ENCODE measurements around the gene EFCAB12.

Gene EFCAB12

DNA sequence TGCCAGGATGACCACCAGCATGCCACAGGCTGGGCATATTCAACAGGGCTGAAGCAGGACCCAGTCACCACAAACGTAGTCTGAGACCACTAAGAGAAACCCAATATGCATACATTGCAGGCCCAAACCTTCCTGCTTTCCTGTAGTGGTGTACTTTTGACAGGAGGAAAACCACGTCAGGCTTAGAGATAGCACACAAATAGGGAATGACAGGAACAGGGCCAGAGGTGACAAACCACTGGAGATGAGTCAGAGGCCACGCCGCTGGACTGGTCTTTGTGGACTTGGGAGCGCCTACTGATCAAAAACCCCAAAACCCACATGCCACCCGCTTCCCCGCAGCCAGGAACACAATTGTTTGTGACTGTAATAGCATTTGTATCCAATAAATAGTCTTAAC, 3.6 kb upstream of the EFCAB12 start:
- Histone ChIP-seq H3K4me3 (replicated peaks; ENCODE audit: insufficient read depth, low read length) (no peak overlapping the region), H3K27ac (replicated peaks) (no peak overlapping the region), H3K27me3 (ENCODE audit: insufficient read depth, poor library complexity, severe bottlenecking) (no peaks in the 10 kb centered on the region)
- TF ChIP-seq GABPA (IDR thresholded peaks at IDR 0.05; ENCODE audit: low read depth) = no peak
- TF ChIP-seq, protein P1, sequence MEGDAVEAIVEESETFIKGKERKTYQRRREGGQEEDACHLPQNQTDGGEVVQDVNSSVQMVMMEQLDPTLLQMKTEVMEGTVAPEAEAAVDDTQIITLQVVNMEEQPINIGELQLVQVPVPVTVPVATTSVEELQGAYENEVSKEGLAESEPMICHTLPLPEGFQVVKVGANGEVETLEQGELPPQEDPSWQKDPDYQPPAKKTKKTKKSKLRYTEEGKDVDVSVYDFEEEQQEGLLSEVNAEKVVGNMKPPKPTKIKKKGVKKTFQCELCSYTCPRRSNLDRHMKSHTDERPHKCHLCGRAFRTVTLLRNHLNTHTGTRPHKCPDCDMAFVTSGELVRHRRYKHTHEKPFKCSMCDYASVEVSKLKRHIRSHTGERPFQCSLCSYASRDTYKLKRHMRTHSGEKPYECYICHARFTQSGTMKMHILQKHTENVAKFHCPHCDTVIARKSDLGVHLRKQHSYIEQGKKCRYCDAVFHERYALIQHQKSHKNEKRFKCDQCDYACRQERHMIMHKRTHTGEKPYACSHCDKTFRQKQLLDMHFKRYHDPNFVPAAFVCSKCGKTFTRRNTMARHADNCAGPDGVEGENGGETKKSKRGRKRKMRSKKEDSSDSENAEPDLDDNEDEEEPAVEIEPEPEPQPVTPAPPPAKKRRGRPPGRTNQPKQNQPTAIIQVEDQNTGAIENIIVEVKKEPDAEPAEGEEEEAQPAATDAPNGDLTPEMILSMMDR (IDR thresholded peaks at IDR 0.05; ENCODE audit: insufficient read depth, low read length) = no peak
- TF ChIP-seq SPI1 (IDR thresholded peaks at IDR 0.05; ENCODE audit: borderline replicate concordance, low read depth) = no peak
- TF ChIP-seq, protein P2, sequence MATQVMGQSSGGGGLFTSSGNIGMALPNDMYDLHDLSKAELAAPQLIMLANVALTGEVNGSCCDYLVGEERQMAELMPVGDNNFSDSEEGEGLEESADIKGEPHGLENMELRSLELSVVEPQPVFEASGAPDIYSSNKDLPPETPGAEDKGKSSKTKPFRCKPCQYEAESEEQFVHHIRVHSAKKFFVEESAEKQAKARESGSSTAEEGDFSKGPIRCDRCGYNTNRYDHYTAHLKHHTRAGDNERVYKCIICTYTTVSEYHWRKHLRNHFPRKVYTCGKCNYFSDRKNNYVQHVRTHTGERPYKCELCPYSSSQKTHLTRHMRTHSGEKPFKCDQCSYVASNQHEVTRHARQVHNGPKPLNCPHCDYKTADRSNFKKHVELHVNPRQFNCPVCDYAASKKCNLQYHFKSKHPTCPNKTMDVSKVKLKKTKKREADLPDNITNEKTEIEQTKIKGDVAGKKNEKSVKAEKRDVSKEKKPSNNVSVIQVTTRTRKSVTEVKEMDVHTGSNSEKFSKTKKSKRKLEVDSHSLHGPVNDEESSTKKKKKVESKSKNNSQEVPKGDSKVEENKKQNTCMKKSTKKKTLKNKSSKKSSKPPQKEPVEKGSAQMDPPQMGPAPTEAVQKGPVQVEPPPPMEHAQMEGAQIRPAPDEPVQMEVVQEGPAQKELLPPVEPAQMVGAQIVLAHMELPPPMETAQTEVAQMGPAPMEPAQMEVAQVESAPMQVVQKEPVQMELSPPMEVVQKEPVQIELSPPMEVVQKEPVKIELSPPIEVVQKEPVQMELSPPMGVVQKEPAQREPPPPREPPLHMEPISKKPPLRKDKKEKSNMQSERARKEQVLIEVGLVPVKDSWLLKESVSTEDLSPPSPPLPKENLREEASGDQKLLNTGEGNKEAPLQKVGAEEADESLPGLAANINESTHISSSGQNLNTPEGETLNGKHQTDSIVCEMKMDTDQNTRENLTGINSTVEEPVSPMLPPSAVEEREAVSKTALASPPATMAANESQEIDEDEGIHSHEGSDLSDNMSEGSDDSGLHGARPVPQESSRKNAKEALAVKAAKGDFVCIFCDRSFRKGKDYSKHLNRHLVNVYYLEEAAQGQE (IDR thresholded peaks at IDR 0.05; ENCODE audit: insufficient replicate concordance, low read depth) = no peak
- no peak for TF ChIP-seq POLR2AphosphoS5 (IDR thresholded peaks at IDR 0.05; ENCODE audit: low read depth)
- DNase-seq (ENCODE audit: low read depth in 1 of 2, low spot score in 1 of 2) = no peak

- no peak overlapping the region for H3K4me3 ChIP-seq (replicated peaks; ENCODE audit: insufficient read depth, low read length)
- TF ChIP-seq POLR2AphosphoS5 (IDR thresholded peaks at IDR 0.05; ENCODE audit: low read depth) (peak; percentile 46; the same call in 1 of the 2 replicates), GABPA (IDR thresholded peaks at IDR 0.05; ENCODE audit: low read depth) (no peak)
- TF ChIP-seq, protein P1 (IDR thresholded peaks at IDR 0.05; ENCODE audit: insufficient read depth, low read length) = no peak
- H3K27ac ChIP-seq (replicated peaks) = no peak overlapping the region
- no peak for DNase-seq (ENCODE audit: low read depth in 1 of 2, low spot score in 1 of 2)
- no peaks in the 10 kb centered on the region for H3K27me3 ChIP-seq (ENCODE audit: insufficient read depth, poor library complexity, severe bottlenecking)
Measured at GRCh38 chr3:129429602-129430001, 1.2 kb upstream of the EFCAB12 start.

DNA sequence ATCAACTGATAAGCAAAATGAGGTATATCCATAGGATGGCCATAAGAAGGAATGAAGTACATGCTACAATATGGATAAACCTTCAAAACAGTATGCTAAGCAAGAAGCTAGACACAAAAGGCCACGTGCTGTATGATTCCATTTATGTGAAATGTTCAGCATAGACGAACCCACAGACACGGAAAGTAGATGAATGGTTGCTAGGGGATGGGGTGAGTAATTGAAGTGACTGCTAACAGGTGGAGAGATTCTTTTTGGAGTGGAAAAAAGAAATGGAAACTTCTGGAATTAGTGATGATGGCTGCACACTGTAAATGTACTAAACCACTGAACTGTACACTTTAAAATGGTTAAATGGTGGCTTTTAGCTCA, 630 bp upstream of the EFCAB12 start:
- no peak for TF ChIP-seq GABPA (IDR thresholded peaks at IDR 0.05; ENCODE audit: low read depth)
- Histone ChIP-seq H3K27me3 (ENCODE audit: insufficient read depth, poor library complexity, severe bottlenecking) (no peaks in the 10 kb centered on the region), H3K27ac (replicated peaks) (no peak overlapping the region), H3K4me3 (replicated peaks; ENCODE audit: insufficient read depth, low read length) (no peak overlapping the region)
- DNase-seq (ENCODE audit: low read depth in 1 of 2, low spot score in 1 of 2) = no peak

GRCh38 chr3:129428007-129428375, 445 bp downstream of the EFCAB12 start:
- Histone ChIP-seq H3K4me3 (replicated peaks; ENCODE audit: insufficient read depth, low read length) (no peak overlapping the region), H3K27ac (replicated peaks) (no peak overlapping the region), H3K27me3 (ENCODE audit: insufficient read depth, poor library complexity, severe bottlenecking) (no peaks in the 10 kb centered on the region)
- TF ChIP-seq, protein P1 (IDR thresholded peaks at IDR 0.05; ENCODE audit: insufficient read depth, low read length) = no peak
- peak; percentile 41; the same call in 1 of the 2 replicates for TF ChIP-seq POLR2AphosphoS5 (IDR thresholded peaks at IDR 0.05; ENCODE audit: low read depth)
- no peak for DNase-seq (ENCODE audit: low read depth in 1 of 2, low spot score in 1 of 2)

DNA sequence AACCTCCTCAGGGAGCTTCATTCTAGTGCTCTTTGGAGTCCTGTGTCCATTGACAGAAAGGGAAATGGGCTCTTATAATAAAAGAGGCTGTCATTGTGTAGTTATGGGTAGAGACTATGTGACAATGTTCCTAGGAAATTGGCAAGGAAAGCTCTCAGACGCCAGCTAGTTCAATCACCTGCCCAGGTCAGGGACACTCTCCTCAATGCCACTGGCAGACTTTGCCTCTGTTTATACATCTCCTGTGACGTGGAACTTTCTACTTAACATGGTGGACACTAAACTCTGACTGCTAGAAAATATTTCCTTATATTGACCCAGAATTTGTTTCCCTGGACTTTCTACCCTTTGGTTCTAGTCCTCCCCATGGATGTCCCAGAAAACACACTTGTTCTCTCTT, 2.8 kb downstream of the EFCAB12 start:
- H3K27ac ChIP-seq (replicated peaks) = no peak overlapping the region
- H3K27me3 ChIP-seq (ENCODE audit: insufficient read depth, poor library complexity, severe bottlenecking) = no peaks in the 10 kb centered on the region
- no peak overlapping the region for H3K4me3 ChIP-seq (replicated peaks; ENCODE audit: insufficient read depth, low read length)
- no peak for DNase-seq (ENCODE audit: low read depth in 1 of 2, low spot score in 1 of 2)
- TF ChIP-seq, protein P1 (IDR thresholded peaks at IDR 0.05; ENCODE audit: insufficient read depth, low read length) = no peak
- TF ChIP-seq POLR2AphosphoS5 (IDR thresholded peaks at IDR 0.05; ENCODE audit: low read depth) (no peak), SPI1 (IDR thresholded peaks at IDR 0.05; ENCODE audit: borderline replicate concordance, low read depth) (no peak), GABPA (IDR thresholded peaks at IDR 0.05; ENCODE audit: low read depth) (no peak)
- TF ChIP-seq, protein P2 (IDR thresholded peaks at IDR 0.05; ENCODE audit: insufficient replicate concordance, low read depth) = no peak
